HepG2 (cell line): ENCODE data around the gene RFTN1. TPM values are rescaled to one million over a fixed set of nuclear protein-coding genes. Genes with fewer than 3 reads are reported as not detected.

Experiments used
- ATAC-seq: fragments of 200-7000 bp; cut with Tn5 transposase; 3 replicates; pipeline ENCODE4 v1.9.1; 2020; ENCODE audit warnings: mild to moderate bottlenecking, moderate library complexity
- BruUV-seq: library from RNA; stranded (reverse); fragments of 400-500 nt; replicated peaks from 2 replicates; lab custom pipeline; 2021; lab: Mats Ljungman, UMichigan
- CTCF ChIA-PET: fragments of 300-600 bp; formaldehyde crosslinking; extraction: SDS; loops from one replicate; lab custom pipeline; 2021; ENCODE audit warnings: low total read pairs, inconsistent platforms, low intra/inter-chr PET ratio; lab: Yijun Ruan, JAX
- POLR2A ChIA-PET: fragments of 350-600 bp; sonication (Branson Sonifier 250); formaldehyde crosslinking; loops from one replicate; lab custom pipeline; 2020; ENCODE audit warnings: antibody characterized with exemption, inconsistent platforms; lab: Yijun Ruan, JAX
- DNase-seq: peaks from one replicate; pipeline ENCODE4 v3.0.0-alpha.2; 2015; ENCODE audit warnings: low spot score
- FAIRE-seq: peaks from 3 replicates; lab custom pipeline; 2011; peaks lifted over from hg19 to GRCh38; lab: Jason Lieb, UNC
- H2AFZ ChIP-seq: one replicate; pipeline ENCODE4 v1.6.1; 2011; ENCODE audit warnings: low read length, inconsistent platforms
- H3K27ac ChIP-seq: fragments of 300-600 bp; 3 replicates; pipeline ENCODE4 v1.8.0; 2011; ENCODE audit warnings: mixed run types, mild to moderate bottlenecking, mixed read lengths, low read length, inconsistent platforms; ENCODE audit not compliant: insufficient read depth; ENCODE audit errors: extremely low read length
- H3K27me3 ChIP-seq, 2 experiments: fragments of 200-600 bp in 1 of 2; 2 replicates in 1 of 2; 3 replicates in 1 of 2; pipeline versions ENCODE4 v1.6.0 to v1.8.0; 2011; ENCODE audit warnings: low read length in 2 of 2, mild to moderate bottlenecking in 2 of 2, moderate library complexity in 2 of 2, inconsistent platforms in 1 of 2; ENCODE audit not compliant: insufficient read depth in 2 of 2, control insufficient read depth in 1 of 2
- H3K36me3 ChIP-seq, 2 experiments: fragments of 200-600 bp in 1 of 2; replicated peaks in 1 of 2; 2 replicates in 1 of 2; 3 replicates in 1 of 2; pipeline versions ENCODE4 v1.5.1 to v1.8.0; 2011; ENCODE audit warnings: low read length in 2 of 2, inconsistent platforms in 1 of 2; ENCODE audit not compliant: insufficient read depth in 2 of 2, control insufficient read depth in 1 of 2
- H3K4me1 ChIP-seq: 2 replicates; pipeline ENCODE4 v1.5.1; 2012; ENCODE audit warnings: low read length, inconsistent platforms; ENCODE audit not compliant: insufficient read depth
- H3K4me2 ChIP-seq: 2 replicates; pipeline ENCODE4 v1.6.0; 2011; ENCODE audit warnings: low read depth, low read length, inconsistent platforms
- H3K4me3 ChIP-seq, 3 experiments: fragments of 200-600 bp in 1 of 3; sonication (generic), shearing (Covaris generic) in 1 of 3; replicated peaks in 1 of 3; 2 replicates each; pipeline ENCODE4 v1.5.1; 2011 to 2016; ENCODE audit warnings: low read length in 3 of 3, inconsistent platforms in 2 of 3, low read depth in 2 of 3, mild to moderate bottlenecking in 2 of 3, control low read depth in 1 of 3, mixed read lengths in 1 of 3; ENCODE audit not compliant: insufficient read depth in 1 of 3
- H3K79me2 ChIP-seq: one replicate; pipeline ENCODE4 v1.6.1; 2011; ENCODE audit warnings: low read length, inconsistent platforms; ENCODE audit not compliant: insufficient read depth
- H3K9ac ChIP-seq: 2 replicates; pipeline ENCODE4 v1.6.0; 2011; ENCODE audit warnings: mild to moderate bottlenecking, low read depth, low read length, inconsistent platforms; ENCODE audit not compliant: insufficient read depth
- H3K9me3 ChIP-seq: 2 replicates; pipeline ENCODE4 v1.5.1; 2012; ENCODE audit warnings: mild to moderate bottlenecking, low read length
- H4K20me1 ChIP-seq: 2 replicates; pipeline ENCODE4 v1.6.0; 2011; ENCODE audit warnings: inconsistent platforms, mild to moderate bottlenecking, low read length, moderate library complexity; ENCODE audit not compliant: insufficient read depth
- EHMT2 ChIP-seq: fragments of 200-600 bp; sonication (generic); IDR thresholded peaks from 2 replicates; pipeline ENCODE4 v1.7.0; 2017; ENCODE audit warnings: antibody characterized with exemption, low read depth, low read length, borderline replicate concordance
- FOXM1 ChIP-seq: sonication (generic); formaldehyde crosslinking; IDR thresholded peaks from 2 replicates; pipeline ENCODE4 v1.5.0; 2020; ENCODE audit warnings: missing genetic modification reagents
- HNF4G ChIP-seq, 2 experiments: sonication (generic) in 1 of 2; formaldehyde crosslinking in 1 of 2; IDR thresholded peaks; 2 replicates each; pipeline versions ENCODE4 v1.4.0 to v1.6.1; 2011 to 2020; ENCODE audit warnings: borderline replicate concordance in 2 of 2, low read depth in 2 of 2, mild to moderate bottlenecking in 2 of 2, low read length in 1 of 2, missing genetic modification reagents in 1 of 2, moderate library complexity in 1 of 2
- REST ChIP-seq, 2 experiments: IDR thresholded peaks; 2 replicates each; pipeline ENCODE4 v1.6.1; 2011 to 2012; ENCODE audit warnings: low read length in 2 of 2, borderline replicate concordance in 1 of 2, low read depth in 1 of 2, mild to moderate bottlenecking in 1 of 2, moderate library complexity in 1 of 2
- STAT6 ChIP-seq: sonication (generic); formaldehyde crosslinking; IDR thresholded peaks from 2 replicates; pipeline ENCODE4 v1.4.0; 2020; ENCODE audit warnings: missing genetic modification reagents, mild to moderate bottlenecking, borderline replicate concordance
- ZNF746 ChIP-seq: sonication (generic); formaldehyde crosslinking; IDR thresholded peaks from 2 replicates; pipeline ENCODE4 v1.8.0; 2022; ENCODE audit warnings: mild to moderate bottlenecking, missing genetic modification reagents
- WGBS: methylation state at CpG from one replicate; pipeline ENCODE4 v1.1.6; 2017; ENCODE audit warnings: low lambda C conversion rate; 5-methylcytosine and 5-hydroxymethylcytosine counted together
- in situ Hi-C: cut with HindIII; loops from 2 replicates; pipeline ENCODE4 v1.10.0; 2017; ENCODE audit warnings: low pct_unique_long_range_greater_than_20kb; ENCODE audit not compliant: extremely low pct_ligation_motif_present
- intact Hi-C: fragments of 100-400 bp; cut with micrococcal nuclease; formaldehyde crosslinking; loops from one replicate; pipeline ENCODE4 v1.10.0; 2022; ENCODE audit not compliant: unreplicated experiment
- polyA plus RNA-seq, 8 experiments: library from polyadenylated mRNA; depleted of rRNA in 3 of 8; stranded (reverse) in 7 of 8; unstranded in 1 of 8; fragments of >200 nt; fragmentation: Illumina TruSeq in 4 of 8; extraction: Trizol in 4 of 8; gene quantifications; 2 replicates each; pipeline versions ENCODE4 v1.2.1 to v1.2.3, GENCODE V29; 2011 to 2016; ENCODE audit warnings: low read depth in 4 of 8, missing spikeins in 1 of 8, mixed read lengths in 1 of 8; ENCODE audit not compliant: insufficient read depth in 1 of 8
- total RNA-seq, 5 experiments: library from RNA; depleted of rRNA; stranded (reverse); fragments of >200 nt; fragmentation: Illumina TruSeq; extraction: Trizol; gene quantifications; 2 replicates each; pipeline ENCODE4 v1.2.3, GENCODE V29; 2016; ENCODE audit warnings: low read depth in 1 of 5
- TF ChIP-seq, protein P1 (sequence below): sonication (generic); formaldehyde crosslinking; IDR thresholded peaks from 2 replicates; pipeline ENCODE4 v1.4.0; 2020; ENCODE audit warnings: missing genetic modification reagents
- TF ChIP-seq, protein P2 (sequence below): fragments of 450-650 bp; IDR thresholded peaks from 2 replicates; pipeline ENCODE4 v1.6.1; 2017; ENCODE audit warnings: mild to moderate bottlenecking
- TF ChIP-seq, protein P3 (sequence below): sonication (generic); formaldehyde crosslinking; IDR thresholded peaks from 2 replicates; pipeline ENCODE4 v1.5.0; 2020; ENCODE audit warnings: mild to moderate bottlenecking, missing genetic modification reagents

The RFTN1 gene
- total and polyA plus RNA-seq, 2 of the 13 experiments (the other 11 are each of a cell fraction or from before 2014, with no cell fraction given): not detected

DNA sequence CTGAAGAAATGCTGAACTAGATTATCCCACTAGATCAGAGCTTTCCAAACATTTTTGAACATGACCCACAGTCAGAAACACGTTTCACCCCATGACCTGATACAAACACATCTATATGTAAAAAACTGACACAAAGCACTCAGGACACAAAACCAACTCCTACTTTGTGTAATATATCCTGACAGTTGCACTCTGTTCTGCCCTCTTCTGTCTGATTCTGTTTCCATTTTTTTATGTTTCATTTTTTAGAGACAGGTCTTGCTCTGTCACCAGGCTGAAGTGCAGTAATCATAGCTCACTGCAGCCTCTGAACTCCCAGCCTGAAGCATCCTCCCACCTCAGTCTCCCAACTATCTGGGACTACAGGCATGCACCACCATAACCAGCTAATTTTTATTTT lies 15.8 kb upstream of the RFTN1 start:
- H3K4me1 ChIP-seq: no peaks in the 10 kb centered on the region
- no peak overlapping the region for H2AFZ ChIP-seq
- no peak for FAIRE-seq
- H3K27me3 ChIP-seq: peaks cover 2 to 19% of the 10 kb centered on the region in 2 experiments; a peak in 2 of 5 replicates
- no peak for ATAC-seq
- H3K4me3 ChIP-seq: no peak overlapping the region
- CTCF ChIA-PET: no interaction called here
- intact Hi-C loops (no loop called here), in situ Hi-C loops (loop anchor here (25.0 kb wide), 1 partner anchor 492 kb away; no protein-coding TSS in a partner anchor)
- POLR2A ChIA-PET: no interaction called here
- 0% methylated on average over 1 of the region's 1 CpG for WGBS
- H3K4me2 ChIP-seq: no peak overlapping the region
- H3K36me3 ChIP-seq: no peaks in the 10 kb centered on the region
- H3K9me3 ChIP-seq: peaks cover 2% of the 10 kb centered on the region; the same call in 1 of the 2 replicates
- no TSS peak for BruUV-seq
- H4K20me1 ChIP-seq: no peaks in the 10 kb centered on the region
- DNase-seq: no peak
- H3K79me2 ChIP-seq: no peaks in the 10 kb centered on the region
- no peak overlapping the region for H3K9ac ChIP-seq
- no peak overlapping the region for H3K27ac ChIP-seq
- TF ChIP-seq ZNF746 (CRISPR knock-in tag): no peak
- TF ChIP-seq EHMT2: no peak
- TF ChIP-seq STAT6 (CRISPR knock-in tag): no peak
- no peak for TF ChIP-seq FOXM1
- TF ChIP-seq, protein P1, sequence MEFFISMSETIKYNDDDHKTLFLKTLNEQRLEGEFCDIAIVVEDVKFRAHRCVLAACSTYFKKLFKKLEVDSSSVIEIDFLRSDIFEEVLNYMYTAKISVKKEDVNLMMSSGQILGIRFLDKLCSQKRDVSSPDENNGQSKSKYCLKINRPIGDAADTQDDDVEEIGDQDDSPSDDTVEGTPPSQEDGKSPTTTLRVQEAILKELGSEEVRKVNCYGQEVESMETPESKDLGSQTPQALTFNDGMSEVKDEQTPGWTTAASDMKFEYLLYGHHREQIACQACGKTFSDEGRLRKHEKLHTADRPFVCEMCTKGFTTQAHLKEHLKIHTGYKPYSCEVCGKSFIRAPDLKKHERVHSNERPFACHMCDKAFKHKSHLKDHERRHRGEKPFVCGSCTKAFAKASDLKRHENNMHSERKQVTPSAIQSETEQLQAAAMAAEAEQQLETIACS: no peak
- TF ChIP-seq HNF4G (IDR thresholded peaks at IDR 0.05; ENCODE audit: borderline replicate concordance, low read depth, low read length): no peak
- no peak for TF ChIP-seq HNF4G (CRISPR knock-in tag; IDR thresholded peaks at IDR 0.05; ENCODE audit: borderline replicate concordance, low read depth)
- TF ChIP-seq, protein P2, sequence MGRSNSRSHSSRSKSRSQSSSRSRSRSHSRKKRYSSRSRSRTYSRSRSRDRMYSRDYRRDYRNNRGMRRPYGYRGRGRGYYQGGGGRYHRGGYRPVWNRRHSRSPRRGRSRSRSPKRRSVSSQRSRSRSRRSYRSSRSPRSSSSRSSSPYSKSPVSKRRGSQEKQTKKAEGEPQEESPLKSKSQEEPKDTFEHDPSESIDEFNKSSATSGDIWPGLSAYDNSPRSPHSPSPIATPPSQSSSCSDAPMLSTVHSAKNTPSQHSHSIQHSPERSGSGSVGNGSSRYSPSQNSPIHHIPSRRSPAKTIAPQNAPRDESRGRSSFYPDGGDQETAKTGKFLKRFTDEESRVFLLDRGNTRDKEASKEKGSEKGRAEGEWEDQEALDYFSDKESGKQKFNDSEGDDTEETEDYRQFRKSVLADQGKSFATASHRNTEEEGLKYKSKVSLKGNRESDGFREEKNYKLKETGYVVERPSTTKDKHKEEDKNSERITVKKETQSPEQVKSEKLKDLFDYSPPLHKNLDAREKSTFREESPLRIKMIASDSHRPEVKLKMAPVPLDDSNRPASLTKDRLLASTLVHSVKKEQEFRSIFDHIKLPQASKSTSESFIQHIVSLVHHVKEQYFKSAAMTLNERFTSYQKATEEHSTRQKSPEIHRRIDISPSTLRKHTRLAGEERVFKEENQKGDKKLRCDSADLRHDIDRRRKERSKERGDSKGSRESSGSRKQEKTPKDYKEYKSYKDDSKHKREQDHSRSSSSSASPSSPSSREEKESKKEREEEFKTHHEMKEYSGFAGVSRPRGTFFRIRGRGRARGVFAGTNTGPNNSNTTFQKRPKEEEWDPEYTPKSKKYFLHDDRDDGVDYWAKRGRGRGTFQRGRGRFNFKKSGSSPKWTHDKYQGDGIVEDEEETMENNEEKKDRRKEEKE: no peak
- no peak for TF ChIP-seq REST (IDR thresholded peaks at IDR 0.05; ENCODE audit: borderline replicate concordance in 1 of 2, low read depth in 1 of 2, low read length in 2 of 2)
- TF ChIP-seq, protein P3, sequence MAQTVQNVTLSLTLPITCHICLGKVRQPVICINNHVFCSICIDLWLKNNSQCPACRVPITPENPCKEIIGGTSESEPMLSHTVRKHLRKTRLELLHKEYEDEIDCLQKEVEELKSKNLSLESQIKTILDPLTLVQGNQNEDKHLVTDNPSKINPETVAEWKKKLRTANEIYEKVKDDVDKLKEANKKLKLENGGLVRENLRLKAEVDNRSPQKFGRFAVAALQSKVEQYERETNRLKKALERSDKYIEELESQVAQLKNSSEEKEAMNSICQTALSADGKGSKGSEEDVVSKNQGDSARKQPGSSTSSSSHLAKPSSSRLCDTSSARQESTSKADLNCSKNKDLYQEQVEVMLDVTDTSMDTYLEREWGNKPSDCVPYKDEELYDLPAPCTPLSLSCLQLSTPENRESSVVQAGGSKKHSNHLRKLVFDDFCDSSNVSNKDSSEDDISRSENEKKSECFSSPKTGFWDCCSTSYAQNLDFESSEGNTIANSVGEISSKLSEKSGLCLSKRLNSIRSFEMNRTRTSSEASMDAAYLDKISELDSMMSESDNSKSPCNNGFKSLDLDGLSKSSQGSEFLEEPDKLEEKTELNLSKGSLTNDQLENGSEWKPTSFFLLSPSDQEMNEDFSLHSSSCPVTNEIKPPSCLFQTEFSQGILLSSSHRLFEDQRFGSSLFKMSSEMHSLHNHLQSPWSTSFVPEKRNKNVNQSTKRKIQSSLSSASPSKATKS (CRISPR knock-in tag): no peak
